SK-N-SH treated with all-trans-retinoic acid at 6 μM for 48 hours (cell line): ENCODE measurements around the gene FGF14.

Experiments
- PATZ1 ChIP-seq: fragments of 250-450 bp; sonication (Bioruptor Pico); IDR thresholded peaks from 2 replicates; pipeline ENCODE4 v1.8.0; 2020; ENCODE audit warnings: mild to moderate bottlenecking, moderate library complexity, borderline replicate concordance
- RARB ChIP-seq: fragments of 250-450 bp; sonication (Bioruptor Pico); IDR thresholded peaks from 2 replicates; pipeline ENCODE4 v1.8.0; 2021; ENCODE audit warnings: mild to moderate bottlenecking, moderate library complexity
- TCF4 ChIP-seq: fragments of 250-450 bp; sonication (Bioruptor Pico); IDR thresholded peaks from 2 replicates; pipeline ENCODE4 v1.8.0; 2021; ENCODE audit warnings: mild to moderate bottlenecking, moderate library complexity, borderline replicate concordance
- TOX ChIP-seq: fragments of 250-450 bp; sonication (Bioruptor Pico); IDR thresholded peaks from 2 replicates; pipeline ENCODE4 v1.8.0; 2021; ENCODE audit warnings: mild to moderate bottlenecking, moderate library complexity, borderline replicate concordance
- ZC3H10 ChIP-seq: fragments of 250-450 bp; sonication (Bioruptor Pico); IDR thresholded peaks from 2 replicates; pipeline ENCODE4 v1.5.1; 2021; ENCODE audit warnings: mild to moderate bottlenecking, moderate library complexity
- ZFP3 ChIP-seq: fragments of 250-450 bp; sonication (Bioruptor Pico); IDR thresholded peaks from 2 replicates; pipeline ENCODE4 v1.5.0; 2020; ENCODE audit warnings: mild to moderate bottlenecking, moderate library complexity
- ZFP30 ChIP-seq: fragments of 450-650 bp; formaldehyde crosslinking; IDR thresholded peaks from 2 replicates; pipeline ENCODE4 v1.5.0; 2022; ENCODE audit warnings: mild to moderate bottlenecking, moderate library complexity

GRCh38 chr13:102344410-102344809 is 57.4 kb downstream of the FGF14 start:
- TF ChIP-seq ZC3H10 (CRISPR knock-in tag), result no peak
- TF ChIP-seq ZFP3 (CRISPR knock-in tag), result no peak
- no peak for TF ChIP-seq TOX (CRISPR knock-in tag)
- no peak for TF ChIP-seq ZFP30
- TF ChIP-seq RARB (CRISPR knock-in tag), result no peak
- TF ChIP-seq TCF4 (CRISPR knock-in tag), result no peak
- TF ChIP-seq PATZ1 (CRISPR knock-in tag), result no peak
